H54 (cell line): ENCODE data around the gene SLC38A3.

Source experiments
- DNase-seq: peaks from one replicate; pipeline ENCODE4 v3.0.0; 2011; ENCODE audit warnings: low spot score, mixed read lengths; ENCODE audit not compliant: insufficient read length
- FAIRE-seq: peaks from 3 replicates; lab custom pipeline; 2011; peaks lifted over from hg19 to GRCh38; lab: Jason Lieb, UNC
- POLR2A ChIP-seq: IDR thresholded peaks from 2 replicates; pipeline ENCODE4 v1.6.1; 2011; ENCODE audit warnings: low read depth, mild to moderate bottlenecking, low read length

SLC38A3 gene

DNA sequence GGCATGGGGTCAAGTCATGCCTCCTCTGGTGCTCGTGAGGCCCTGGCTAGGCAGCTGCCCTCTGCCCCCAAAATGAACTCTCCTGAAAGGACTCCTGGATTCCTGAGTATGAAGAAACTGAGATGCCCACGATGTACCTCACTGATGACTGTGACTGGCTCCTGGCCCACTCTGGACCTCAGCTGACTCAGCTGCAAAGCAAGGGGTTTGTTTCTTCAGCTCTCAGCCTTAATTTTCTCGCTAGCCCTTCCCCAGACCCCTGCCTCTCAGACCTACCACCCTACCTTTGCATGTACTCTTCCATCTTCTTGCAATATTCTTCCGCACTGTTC, 25.7 kb downstream of the SLC38A3 start:
- no peak for TF ChIP-seq POLR2A
- FAIRE-seq (no peak), DNase-seq (no peak)

DNA sequence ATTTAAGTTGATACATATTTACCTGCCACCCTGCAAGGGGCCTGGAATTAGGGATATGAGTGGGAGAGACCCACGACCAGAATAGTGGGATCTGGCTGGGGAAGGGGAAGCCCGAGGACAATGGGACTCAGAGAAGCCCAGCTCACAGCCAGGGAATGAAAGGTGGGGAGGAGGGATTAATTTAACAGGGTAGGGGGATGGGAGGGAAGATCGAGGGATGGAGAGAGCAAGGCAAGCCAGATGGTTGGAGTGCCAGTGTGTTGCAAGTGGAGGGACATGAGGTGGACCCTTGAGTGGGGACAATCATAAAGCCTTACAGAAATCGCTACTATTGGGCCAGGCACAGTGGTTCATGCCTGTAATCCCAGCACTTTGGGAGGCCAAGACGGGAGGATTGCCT, 26.5 kb downstream of the SLC38A3 start:
- TF ChIP-seq POLR2A, result no peak
- FAIRE-seq (no peak), DNase-seq (no peak)

DNA sequence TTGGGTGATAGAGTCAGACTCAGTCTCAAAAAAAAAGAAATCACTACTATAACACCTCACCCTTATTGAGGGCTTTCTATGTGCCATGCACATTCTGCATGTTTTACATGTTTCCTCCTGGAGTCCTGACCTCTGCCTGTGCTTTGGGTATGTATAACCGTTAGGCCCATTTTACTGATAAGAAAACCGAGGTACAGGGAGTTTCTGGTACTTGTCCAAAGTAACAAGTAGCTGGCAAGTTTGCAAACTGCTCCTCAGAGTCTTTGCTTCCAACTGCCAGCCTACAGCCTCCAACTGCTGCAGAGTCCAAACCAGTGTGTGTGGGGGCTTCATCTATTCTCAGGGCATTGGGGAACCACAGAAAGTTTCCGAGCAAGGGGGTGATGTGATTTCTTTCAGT, 27.2 kb downstream of the SLC38A3 start:
- no peak for TF ChIP-seq POLR2A
- no peak for DNase-seq
- FAIRE-seq, result no peak

DNA sequence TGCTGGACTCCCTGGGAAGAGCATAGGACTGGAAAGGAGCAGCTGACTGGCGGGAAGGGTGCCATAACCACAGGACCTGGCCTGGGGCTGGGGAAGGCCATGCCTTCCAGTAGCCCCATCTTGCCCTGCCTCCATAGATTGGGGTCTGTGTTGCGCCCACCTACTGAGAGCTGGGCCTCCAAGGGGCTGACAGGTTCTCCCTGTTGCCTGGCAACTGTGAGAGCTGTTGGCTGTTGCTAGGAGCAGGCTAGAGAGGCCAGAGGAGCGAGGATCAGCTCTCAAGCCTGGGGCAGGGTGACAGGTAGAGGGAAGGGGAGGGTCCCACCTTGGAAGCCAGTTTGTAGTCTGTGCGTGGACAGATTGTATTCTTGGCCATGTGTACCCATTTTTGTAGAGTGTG, 28.1 kb downstream of the SLC38A3 start:
- DNase-seq (no peak), FAIRE-seq (no peak)
- no peak for TF ChIP-seq POLR2A

DNA sequence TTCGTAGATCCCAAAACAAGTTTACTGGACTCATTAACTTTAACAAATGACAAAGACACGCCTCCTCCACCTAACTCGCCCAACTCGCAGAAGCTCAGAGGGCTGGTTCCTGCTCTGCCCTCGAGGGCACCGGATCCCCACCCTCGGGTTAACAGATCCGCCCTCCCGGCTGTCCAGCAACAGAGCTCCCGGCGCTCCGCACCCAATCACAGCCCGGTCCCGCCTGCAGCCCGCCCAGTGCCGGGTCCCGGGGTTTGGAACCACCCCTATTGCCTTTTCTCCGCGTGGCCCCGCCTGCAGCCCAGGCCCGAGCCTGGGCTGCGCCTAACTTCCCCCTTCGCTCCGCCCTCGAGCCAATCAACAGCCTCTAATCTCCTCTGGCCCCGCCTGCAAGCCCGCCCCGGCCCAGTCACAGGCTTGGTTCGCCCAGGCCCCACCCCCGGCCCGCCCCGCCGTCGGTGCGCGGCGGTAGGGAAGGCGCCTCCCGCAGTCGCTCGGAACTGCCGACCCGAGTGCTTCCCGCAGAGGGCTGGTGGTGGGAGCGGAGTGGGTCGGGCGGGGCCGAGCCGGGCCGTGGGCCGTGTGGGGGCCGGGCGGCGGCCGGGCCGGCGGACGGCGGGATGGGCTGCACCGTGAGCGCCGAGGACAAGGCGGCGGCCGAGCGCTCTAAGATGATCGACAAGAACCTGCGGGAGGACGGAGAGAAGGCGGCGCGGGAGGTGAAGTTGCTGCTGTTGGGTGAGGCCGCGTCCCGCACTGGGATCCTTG, 30.8 kb downstream of the SLC38A3 start, which contains the start of gene GNAI2:
Gene GNAI2, plus strand, starts transcription at position 489 of the 768 bp plus-strand sequence. Its CDS starts 132 bp downstream, at position 621.
- TF ChIP-seq POLR2A, result peak; percentile 96
- FAIRE-seq (no peak), DNase-seq (peak; percentile 97)

DNA sequence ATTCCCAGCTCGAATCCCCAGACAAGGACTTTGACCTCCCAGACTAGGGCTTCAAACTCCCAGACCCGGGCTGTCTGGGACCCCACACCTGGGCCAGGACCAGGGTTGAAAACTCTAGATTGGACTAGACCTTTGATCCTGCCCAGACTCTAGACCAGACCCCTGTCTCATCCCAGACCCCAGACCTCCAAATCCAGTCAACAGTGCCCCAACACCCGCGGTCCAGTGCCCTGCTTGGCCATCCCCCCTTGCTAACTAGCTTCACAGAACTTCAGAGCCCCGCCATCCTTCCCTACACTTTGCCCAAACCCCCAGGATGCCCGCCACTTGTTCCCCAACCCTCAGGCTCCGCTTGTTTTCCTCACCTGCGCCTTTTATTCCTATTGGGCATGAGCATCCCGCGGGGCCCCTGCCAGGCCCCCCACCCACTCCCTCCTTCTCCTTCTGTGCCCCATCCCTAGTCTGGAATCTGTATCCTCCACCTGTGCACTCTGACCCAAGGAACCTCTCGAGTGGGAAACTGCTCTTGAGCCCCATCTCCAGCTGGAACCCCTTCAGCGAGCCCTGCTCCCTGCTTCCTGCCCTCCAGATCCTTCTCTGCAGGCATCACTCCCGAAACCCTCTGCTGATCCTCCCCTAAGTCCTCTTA, 31.5 kb downstream of the SLC38A3 start:
- FAIRE-seq (no peak), DNase-seq (no peak)
- no peak for TF ChIP-seq POLR2A

DNA sequence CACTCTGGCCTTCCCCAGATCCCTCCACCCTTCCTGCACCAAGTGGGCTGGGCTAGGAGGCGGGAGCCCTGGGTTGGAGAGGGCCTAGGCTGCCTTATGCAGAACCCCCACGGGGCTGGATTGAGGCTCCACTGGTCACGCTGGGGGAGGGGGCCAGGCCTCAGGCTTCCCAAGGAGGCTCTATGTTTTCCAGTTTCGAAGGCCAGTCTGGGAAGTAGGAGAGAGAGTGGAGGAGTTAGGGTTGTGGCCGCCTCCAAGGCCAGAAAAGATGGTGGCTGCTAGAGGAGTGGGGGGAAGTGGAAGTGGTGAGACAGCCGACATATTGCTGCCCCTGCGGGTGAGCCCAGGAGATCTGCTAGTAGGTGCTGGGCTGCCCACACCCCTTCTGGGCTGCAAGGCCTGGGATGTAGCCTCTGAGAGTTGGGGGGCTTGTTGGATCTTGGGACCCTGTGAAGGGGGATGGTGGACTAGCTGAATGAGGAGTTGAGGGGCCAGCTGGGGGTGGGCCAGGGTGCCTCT, 32.1 kb downstream of the SLC38A3 start:
- no peak for DNase-seq
- no peak for FAIRE-seq
- TF ChIP-seq POLR2A, result peak; percentile 10; the same call in 1 of the 2 replicates

DNA sequence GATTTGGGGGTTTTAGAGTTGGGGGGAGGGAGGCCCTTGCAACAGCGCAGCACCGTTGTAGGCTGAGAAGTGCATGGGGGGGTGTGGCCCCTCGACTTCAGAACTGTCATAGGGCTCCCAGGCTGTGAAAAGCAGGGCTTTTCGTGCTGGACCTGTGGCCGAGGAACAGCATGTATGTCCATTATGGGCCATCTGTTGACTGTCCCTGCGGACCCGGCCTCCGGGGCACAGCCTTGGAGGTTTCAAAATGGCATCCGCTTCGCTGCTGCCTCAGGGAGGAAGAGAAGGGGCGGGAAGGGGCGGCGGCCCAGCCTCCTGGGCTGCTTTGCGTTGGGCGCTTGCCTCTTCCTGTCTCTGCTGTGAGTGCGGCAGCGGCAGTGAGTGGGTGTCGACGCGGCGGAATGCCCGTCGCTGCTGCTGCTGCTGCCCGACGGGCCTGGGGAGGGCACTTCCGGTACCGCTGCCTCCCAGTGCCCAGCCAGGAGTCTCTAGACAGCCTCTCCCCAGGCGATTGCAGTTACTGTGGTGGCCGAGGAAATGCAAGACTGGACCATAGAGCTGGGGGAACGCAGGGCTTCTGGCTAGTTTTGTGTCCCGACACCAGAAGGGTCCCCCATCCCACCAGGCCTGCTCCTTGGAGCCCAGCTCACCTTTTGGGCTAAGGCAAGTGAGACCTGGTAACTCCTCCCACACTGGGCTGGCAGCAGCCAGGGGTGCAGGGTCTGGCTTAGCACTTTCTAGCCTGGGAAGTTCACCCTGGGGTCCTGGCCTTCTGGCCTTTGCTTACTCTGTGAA, 32.9 kb downstream of the SLC38A3 start:
- DNase-seq (peak; percentile 88), FAIRE-seq (no peak)
- TF ChIP-seq POLR2A, result peak; percentile 61

DNA sequence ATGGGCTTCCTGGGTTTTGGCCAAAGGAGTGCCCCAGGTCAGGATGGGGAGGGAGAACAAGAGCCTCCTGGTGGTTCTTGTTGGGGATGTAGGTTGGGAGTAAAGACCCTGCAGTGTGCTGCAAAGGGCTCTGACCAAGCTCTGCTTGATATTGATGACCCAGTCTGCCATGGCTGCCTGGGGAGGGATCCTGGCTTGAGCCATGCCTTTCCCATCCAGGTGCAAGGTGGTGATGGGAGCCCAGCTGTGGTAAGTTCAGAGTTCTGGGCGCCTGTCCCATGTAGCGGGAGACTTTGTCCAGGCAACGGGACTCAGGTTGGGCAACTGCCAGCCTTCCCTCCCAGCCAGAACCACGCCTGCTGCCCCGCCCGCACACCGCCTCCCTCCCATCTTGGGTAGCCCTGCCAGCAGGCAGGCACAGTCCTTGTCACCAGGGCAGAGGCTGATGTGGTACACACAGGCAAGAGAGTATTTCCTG, 33.5 kb downstream of the SLC38A3 start:
- DNase-seq, result peak; percentile 63
- no peak for TF ChIP-seq POLR2A
- no peak for FAIRE-seq

DNA sequence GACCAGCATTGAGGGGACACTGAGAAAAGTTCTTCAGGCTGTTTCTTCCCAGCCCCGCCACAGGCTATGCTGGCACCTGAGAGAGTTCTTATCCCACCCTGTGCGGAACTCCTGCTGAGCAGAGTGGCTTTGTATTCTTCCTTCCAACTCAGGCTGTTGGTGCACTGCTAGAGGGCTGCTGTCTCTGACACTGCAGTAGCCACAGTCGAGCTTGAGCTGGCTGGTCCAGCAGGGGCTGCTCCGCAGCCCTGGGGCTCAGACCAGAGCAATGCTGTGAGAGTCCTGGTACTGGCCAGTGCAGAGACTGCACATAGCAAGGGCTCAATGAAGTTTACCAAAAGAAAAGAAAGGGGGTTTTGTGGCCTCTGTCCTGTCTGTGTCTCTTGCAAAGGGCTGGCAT, 34.6 kb downstream of the SLC38A3 start:
- no peak for TF ChIP-seq POLR2A
- DNase-seq (no peak), FAIRE-seq (no peak)

DNA sequence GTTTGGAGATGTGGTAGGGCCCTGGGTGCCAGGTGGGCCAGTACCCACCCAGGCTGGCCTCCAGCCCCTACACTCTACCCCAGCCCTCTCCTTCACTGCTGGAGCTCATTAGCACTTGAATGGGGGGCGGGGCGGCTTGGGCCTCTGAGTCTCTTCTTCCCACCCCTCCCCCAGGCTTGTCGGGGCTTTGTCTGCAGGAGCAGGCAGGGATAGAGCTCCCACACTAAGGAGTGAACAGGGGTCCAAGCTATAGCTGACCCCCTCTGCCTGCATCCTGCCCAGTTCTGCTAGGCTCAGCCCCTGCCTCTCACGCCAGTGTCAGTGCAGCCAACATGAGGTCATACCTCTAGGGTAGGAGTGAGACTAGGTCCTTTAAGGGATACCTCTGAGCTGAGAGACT, 36.1 kb downstream of the SLC38A3 start:
- no peak for FAIRE-seq
- TF ChIP-seq POLR2A, result no peak
- no peak for DNase-seq

DNA sequence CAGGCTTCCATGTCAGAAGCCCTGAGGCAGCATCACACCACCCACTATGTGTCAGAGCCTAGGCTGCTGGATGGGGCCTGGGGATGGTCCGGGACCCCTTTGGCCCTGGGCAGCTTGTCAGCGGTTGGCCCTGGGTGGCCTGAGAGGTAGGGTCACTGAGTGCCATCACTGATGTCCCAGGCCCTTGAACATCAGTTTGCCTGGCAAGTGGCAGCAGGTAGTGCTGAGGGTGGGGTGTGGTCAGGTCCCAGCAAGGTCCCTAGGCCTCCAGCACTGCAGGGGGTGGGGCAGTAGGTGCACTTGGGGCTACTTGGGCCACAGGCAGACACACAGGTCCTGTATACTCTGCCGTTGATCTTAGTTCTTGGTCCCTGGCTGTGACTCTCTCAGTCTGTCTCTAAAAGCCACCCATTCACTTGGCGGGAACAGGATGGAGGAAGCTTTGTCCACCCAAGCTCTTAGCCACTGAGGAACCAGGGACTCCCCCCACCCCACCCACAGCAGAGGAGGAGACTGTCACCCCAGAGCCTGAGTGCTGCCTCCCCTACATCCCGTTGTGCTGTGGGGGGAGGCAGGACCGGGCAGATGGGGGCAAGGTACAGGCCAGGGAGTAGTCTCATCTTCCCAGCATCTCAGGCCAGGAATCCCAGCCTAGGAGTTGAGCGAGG, 36.8 kb downstream of the SLC38A3 start:
- DNase-seq (no peak), FAIRE-seq (no peak)
- no peak for TF ChIP-seq POLR2A

DNA sequence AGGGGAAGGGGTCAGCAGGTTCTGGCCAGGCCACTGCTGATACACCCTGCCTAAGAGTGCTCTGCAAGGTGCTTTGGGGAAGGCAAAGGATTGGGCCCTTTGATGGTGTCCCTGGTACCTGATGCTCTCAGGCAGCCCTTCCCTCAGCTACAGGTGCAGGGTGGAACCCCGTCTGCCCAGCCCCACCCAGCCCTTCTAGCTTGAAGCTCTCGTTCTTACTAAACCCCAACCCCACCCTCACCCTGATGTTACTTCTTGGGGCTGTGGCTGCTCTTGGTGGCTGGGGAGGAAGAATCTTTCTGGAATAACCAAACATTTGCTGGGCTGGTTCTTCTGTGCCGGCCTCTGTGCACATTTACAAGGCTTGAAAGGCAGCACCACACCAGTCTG, 37.3 kb downstream of the SLC38A3 start:
- FAIRE-seq, result no peak
- no peak for DNase-seq
- TF ChIP-seq POLR2A, result no peak

DNA sequence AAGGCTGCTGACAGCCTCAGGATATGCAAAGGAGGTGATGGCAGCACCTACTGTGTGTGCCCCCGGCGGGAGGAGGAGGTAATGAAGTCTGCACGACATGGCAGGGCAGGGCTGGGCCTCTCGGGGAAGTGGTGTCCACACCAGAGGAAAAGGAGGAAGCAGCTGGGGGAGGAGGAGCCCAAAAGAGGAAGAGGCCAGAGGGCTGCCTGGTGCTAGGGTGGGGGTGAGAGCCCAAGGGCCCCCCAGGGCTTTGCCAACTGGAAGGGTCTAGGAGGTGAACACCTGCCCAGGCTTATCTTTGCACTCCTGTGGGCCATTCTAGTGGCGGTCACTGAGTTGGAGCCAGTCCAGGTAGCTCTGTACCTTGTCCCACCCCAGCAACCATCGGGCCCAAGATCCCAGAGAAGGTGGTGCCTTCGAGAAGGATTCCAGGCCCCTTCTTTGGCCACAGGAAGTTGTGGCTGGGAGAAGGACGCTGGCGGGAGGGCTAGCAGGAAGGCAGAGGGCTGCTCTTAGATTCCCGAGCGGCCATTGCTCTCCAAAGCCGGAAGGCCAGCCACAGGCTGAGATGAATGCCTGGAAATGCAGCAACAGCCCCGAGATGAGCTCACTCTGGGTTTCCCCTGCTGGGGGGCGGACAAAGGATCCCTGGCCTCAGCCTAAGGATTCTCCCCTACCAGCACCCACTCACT, 37.9 kb downstream of the SLC38A3 start:
- TF ChIP-seq POLR2A, result no peak
- no peak for DNase-seq
- no peak for FAIRE-seq
